ENCODE measurements around the gene ZNF23.

Gene ZNF23

DNA sequence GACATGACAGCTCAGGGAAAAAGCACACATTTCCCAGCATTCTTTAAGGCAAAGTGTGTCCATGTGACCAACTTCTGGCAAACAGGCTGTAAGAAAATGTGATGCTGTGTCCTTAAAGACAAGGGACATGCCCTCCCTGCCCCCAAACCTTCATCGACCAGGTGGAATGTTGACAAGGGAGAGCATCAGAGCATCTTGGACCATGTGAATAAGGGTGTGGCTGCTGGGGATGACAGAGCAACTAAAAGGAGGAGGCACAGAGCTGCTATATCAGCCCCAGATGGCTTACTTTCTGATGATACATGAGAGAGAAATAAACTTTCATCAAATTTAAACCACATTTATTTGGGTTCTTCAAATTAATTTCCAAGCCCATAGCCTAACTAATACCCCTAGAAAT, 2.2 kb upstream of the ZNF23 start:
- no peak for DNase-seq

DNA sequence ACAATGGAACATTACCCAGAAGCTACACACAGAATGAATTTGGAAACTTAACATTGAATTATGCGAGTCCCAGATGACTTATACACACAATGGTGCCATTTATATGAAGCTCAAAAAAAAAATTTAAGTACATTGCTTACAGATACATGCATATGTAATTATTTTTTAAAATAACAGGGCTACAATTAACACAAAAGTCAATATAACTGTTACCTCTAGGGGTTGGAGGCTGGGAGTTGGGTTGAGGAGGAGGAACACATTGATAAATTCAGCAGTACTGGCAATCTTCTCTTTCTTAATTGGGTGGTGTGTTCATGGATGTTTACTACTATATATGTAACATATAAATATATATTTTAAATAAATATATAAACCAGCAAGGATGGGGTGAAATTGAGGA, 1.1 kb downstream of the ZNF23 start:
- DNase-seq: no peak

DNA sequence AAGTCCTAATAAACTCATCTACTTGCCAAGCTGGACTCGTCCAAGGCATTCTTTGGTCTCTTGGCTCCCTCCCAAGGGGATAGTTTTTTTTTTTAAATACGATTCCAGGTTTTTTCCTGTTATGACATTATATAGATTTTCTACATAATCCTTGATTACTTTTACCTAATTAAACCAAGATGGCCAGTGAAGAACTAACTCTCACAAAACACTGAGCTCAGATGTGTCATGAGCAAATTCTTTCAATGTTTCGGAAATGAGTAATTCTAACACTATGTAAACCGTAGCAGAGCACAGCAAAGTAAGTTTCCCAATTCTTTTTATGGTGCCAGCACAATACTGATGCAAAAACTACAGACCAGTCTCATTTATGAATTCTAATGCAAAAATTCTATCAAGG, 1.8 kb downstream of the ZNF23 start:
- DNase-seq: peak; percentile 93

DNA sequence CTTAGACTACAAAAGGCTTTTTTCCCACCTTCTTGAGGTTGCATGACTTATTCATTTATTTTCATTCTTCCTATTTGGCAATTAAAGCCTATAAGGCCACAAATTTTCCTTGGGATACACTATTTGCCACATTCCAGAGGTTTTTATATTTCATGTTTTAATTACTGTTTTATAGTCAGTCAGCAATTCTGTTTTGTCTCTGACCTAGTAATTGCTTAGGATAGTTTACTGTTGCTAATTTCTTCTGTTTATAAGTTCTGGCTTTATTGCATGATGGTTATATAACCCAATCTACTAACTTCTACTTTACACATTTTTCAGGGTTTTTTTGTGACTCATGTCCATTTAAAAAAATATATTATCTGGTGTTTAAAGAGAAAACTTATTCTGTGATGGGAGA, 2.5 kb downstream of the ZNF23 start:
- DNase-seq: no peak

DNA sequence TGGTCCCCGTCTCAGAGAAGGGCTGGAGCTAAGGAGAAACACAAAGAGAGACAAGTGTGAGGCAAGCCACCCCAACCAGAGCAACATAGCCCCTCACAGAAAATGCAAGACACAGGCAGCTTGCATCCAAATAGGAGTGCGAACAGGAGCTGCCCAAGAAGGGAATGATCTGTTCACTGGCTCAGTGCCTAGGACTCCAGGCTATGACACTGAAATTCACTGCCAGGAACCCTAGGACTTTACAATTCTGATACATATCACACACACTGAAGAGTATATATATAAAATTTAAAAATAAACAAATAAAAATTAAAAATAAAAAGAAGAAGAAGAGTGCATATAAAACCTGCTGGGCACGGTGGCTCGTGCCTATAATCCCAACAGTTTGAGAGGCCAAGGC, 5.2 kb downstream of the ZNF23 start:
- no peak for DNase-seq

DNA sequence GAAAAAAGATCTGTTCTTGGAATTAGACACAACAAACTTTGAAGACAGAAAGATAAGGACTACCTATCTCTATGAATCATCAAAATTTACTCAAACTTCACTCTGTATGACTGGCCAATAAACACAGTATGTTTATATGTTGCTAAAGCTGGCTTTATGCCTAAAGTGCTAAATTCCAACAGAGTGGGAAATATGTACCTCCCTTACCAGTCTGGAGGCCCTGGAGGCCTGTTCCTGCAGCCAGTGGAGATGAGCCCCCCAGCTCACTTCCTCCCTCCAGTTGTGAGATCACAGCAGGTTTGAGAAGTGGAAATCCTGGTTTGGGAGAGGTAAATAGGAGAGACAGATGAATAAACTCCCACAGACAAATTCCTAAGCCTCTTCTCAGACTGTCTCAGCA, 9.0 kb downstream of the ZNF23 start:
- no peak for DNase-seq

DNA sequence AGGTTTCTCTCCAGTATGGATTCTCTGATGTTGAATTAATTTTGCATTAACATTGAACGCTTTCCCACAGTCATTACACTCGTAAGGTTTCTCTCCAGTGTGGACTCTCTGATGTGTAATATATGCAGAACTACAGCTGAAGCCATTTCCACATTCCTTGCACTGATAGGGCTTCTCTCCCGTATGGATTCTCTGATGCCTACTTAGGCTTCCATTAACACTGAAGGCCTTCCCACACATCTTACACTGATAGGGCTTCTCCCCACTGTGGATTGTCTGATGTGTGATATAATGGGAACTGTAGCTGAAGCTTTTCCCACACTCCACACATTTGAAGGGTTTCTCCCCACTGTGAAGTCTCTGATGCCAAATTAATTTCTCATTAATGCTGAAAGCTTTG, 13.0 kb downstream of the ZNF23 start:
- DNase-seq: no peak

DNA sequence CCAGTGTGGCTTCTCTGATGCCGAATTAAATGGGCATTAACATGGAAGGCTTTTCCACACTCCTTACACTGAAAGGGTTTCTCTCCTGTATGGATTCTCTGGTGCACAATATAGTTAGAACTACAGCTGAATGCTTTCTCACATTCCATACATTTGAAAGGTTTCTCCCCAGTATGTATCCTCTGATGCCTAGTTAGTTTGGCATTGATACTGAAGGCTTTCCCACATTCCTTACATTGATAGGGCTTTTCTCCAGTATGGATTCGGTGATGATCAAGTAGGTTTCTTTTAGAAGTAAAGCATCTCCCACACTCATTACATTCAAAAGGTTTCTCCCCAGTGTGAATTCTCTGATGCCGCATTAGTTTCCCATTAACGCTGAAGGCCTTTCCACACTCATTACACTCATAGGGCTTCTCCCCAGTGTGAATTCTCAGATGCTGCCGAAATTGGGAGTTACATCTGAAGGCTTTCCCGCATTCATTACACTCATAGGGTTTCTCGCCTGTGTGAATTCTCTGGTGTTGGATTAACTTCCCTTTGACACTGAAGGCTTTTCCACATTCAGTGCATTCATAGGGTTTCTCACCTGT, 13.7 kb downstream of the ZNF23 start:
- DNase-seq: no peak

DNA sequence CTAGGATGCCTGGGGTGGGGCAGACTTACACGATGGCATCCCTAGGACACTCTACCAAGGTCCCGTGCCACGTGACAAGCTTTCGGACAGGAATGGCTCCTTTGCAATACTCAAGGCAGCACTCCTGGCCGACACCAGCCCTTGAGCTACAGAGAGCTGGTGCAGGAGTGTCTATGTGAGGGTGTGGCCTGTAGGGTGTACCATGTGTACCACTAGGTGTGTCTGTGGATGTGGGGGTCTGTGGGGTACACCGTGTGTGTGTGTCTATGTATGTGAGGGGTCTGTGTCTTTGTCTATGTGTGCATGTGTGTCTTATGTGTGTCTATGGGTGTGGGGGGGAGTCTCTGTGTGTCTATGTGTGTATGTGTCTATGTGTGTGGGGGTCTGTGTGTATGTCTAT, 18.3 kb downstream of the ZNF23 start:
- DNase-seq: no peak

DNA sequence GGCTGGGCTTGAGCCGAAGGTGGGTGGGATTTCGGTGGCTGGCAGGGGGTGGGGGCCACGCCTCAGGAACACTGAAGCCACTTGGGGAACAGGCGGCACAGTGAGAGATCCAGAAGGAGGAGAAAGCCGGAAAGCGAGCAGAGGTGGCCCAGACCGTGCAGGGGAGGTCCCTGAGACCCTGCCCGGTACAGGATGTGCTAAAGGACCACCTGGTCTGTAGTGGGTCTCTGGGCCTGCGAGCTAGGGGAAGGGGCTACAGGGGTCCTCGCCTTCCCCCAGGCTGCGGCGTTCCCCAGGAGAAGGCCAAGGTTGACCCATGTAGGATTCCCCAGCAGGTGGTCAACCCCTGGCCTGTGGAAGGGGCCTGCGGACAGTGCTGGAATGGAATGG, 20.0 kb downstream of the ZNF23 start, which contains the start of gene TLE7:
Gene TLE7, minus strand, starts transcription at position 4 of the 390 bp plus-strand sequence. CDS start 8,730 bp downstream, outside the sequence.
- DNase-seq: no peak

DNA sequence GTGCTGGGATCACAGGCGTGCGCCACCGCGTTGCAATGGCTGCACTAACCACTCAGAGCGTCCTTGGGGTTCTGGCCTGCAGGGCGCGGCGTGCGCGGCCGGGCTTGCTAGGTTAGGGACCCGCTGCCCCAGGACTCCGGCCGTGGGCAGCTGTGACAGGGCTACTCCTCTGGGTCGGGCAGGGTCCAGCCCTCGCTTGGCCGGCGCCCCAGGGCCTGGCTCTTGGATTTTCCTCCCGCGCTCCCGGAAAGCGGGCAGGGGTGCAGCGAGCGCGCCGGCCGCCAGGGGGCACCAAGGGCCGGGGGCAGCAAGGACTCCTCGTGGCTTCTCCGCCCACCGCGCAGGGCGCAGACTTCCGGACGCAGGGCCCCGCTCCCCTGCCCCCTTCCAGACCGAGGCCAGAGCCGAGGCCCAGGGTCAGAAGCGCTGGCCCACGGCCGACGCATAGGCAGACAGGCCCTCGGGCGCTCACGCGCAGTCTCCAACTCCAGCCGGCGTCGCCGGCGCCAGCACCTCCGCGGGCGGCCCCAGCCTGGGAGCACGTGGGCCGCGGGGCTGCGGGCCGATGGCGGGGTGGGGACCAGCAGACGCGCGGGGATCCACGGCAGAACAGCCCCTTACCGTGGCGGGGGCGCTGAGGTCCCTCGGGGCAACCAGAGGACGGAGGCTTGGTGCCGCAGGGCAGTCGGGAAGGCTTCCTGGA, 20.5 kb downstream of the ZNF23 start:
- no peak for DNase-seq

DNA sequence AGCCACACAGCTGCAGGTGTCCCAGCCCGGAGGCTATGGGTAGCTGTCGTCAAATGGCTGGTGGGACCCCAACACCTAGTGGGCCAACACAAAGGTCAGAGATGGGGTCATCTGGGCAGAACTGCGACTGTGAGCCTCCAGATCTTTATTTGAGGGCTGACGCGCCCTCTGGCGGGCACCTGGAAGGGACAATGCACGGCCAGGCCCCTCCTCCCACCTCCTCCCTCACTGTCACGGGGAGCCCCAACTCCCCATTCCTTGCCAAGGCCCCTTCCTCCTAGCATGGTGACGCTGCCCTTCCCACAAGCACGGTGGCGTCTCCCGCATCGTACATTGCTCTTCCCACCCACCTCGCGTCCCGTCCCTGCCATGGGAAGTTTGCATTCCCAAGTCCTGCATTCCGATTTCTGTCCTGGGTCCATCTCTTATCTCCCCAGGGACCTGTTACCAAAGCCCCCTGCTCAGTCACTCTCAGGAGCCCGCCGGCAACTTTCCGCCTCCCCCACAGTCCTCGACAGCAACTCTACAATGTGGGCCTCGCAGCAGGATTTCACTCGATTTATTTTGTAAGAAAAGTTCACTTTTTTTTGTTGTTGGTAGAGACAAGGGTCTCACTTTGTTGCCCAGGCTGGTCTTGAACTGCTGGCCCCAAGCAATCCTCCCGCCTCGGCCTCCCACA, 21.2 kb downstream of the ZNF23 start:
- DNase-seq: no peak

DNA sequence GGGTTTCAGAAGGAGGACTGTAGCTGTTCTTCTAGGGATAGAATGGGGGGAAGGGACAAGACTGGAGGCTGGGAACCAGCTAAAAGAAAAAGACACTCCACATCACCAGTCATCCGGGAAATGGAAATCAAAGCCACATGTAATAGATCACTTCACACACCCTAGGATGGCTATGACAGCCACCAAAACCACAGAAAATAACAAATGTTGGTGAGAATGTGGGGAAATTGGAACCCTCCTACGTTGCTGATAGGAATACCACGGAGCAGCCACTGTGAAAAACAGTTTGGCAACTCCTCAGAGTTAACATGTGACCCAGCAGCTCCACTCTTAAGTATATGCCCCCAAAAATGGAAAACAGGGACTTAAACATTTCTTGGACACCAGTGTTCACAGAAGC, 22.5 kb downstream of the ZNF23 start:
- peak; percentile 32 for DNase-seq

DNA sequence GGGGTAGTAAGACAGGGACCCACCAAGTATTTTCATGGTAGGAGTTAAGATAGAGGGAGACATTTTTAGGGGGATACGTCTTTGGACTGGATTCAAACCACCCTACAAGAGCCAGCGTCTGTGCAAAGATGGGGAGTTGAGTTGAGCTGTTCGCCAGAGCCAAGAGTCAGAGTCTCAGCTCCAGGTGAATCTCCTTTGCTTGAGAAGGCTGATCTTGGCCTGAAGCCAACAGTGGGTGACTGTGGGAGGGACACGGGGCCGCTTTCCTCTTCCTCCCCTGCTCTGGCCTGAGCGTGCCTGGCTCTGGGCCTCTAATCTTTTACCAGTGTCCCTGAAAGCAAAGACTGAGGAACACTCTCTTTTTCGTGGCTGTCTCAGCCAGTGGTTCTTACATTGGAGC, 25.6 kb downstream of the ZNF23 start:
- DNase-seq: no peak

DNA sequence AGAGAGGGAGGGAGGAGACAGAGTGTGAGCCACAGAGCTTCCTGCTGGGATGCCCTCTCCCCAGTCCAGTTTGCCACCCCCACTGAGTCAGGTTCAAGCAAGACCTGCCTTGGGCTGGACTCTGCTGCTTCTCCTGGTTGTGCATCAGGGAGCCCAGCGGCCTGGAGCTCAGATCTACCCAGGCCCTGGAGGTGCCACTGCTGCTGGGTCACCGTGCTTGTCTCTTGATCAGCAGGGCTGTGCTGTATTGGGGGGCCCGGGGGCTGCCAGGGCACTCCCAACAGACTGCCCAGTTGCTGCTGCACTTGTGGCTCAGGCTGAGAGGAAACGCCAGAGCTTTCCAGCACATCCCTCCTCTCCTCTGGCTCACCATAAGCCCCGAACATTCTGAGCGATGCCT, 29.1 kb downstream of the ZNF23 start:
- DNase-seq: no peak

DNA sequence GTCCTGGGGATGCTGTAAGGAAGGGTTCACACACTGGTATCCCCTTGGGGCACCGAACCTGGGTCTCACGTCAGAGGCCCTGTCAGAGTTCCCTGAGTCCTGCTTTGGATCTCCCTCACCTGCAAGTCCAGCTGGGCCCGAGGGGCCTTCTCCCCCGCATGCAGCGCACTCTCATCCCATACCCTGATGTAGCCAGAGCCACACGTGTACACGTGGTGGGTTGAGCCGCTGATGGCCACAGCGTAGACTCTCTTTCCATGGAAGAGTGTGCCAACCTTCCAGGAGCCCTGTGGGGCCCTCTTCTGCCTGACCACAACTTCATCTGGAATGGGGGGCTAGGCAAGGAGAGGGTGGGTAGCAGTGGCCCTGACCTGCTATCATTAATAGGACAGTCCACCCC, 30.1 kb downstream of the ZNF23 start:
- DNase-seq: no peak

DNA sequence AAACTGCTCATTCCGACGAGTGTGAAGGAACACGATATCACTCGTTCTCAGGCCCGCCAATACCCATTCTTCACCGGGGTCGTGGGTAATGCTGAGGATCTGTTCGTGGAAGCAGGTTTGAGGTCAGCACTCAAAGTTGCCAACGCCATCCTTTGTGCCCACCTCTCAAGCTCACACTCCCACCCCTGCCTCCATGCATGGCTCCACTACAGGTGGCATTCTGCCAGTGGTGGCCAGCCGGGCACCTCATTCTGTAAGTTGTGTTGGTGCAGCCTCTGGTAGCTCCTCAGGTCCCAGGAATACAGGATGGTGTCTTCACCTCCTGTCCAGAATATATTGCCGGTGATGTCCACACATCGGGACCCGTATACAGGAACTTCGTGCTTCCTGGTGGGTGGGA, 30.9 kb downstream of the ZNF23 start:
- DNase-seq: no peak

DNA sequence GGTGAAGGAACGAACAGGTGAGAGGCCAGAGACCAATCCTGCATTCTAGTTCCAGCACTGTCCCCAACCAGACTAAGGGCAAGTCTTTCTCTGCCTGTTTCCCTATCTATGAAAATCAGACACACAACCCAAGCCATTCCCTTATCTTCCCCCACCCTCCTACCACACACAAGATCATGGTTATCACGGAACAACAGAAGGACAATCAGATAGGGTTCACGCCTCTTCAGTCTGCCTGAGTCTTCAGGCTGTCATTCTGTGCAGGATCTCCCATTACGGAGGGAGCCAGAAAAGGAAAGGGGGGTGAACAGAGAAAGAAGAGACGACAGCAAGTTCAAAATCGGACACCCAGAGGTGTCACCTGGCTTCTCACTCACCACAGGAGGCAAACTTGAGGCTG, 31.3 kb downstream of the ZNF23 start:
- no peak for DNase-seq

DNA sequence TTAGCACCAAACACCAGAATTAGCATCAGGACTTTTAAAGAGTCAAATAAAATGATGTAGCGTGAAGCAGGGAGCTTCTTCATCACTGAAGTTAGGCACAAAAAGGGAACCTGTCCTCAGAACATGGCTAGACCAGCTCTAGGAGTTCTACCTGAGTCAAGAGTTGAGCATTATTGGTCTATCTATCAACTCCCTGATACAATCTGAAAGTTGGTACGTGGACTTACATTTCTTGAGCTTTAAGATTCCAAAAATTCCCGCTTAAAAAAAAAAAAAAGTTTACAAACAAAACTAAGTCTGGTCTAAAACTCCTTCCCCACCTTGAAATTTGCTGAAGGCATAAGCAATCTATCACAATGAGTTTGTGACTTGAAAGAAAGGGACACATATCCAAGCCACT, 32.5 kb downstream of the ZNF23 start:
- no peak for DNase-seq

DNA sequence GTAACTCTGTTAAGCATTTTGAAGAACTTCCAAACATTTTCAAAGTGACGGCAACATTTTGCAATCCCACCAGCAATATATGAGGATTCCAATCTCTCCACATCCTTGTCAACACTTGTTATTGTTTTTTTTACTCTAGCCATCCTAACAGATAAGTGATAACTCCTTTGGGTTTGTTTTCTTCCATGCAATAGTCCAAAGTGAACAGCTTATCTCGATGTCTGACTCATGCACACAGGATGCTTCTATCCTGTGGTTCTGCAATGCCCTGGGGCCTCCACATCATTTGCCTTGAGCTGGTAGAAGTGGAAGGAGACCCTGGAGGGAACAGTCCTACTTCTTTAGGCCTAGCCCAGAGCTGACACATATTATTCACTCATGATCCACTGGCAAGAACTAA, 33.2 kb downstream of the ZNF23 start:
- no peak for DNase-seq

DNA sequence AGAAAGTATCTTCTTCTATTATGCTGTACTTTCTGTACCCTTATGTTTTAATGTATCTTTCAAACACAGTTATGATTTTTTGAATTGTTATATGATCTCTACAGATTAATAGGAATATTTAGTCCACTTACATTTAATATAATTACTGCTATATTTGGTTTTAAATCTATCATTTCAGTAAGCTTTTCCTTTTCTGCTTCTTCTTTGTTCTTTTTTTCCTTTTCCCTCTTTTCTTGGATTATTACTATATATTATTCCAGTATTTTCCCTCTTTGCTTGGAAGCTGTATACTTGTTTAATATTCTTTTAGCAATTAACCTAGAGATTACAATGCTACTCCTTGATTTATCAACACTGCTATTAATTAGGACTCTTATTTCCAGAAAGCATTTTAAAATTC, 33.7 kb downstream of the ZNF23 start:
- no peak for DNase-seq

DNA sequence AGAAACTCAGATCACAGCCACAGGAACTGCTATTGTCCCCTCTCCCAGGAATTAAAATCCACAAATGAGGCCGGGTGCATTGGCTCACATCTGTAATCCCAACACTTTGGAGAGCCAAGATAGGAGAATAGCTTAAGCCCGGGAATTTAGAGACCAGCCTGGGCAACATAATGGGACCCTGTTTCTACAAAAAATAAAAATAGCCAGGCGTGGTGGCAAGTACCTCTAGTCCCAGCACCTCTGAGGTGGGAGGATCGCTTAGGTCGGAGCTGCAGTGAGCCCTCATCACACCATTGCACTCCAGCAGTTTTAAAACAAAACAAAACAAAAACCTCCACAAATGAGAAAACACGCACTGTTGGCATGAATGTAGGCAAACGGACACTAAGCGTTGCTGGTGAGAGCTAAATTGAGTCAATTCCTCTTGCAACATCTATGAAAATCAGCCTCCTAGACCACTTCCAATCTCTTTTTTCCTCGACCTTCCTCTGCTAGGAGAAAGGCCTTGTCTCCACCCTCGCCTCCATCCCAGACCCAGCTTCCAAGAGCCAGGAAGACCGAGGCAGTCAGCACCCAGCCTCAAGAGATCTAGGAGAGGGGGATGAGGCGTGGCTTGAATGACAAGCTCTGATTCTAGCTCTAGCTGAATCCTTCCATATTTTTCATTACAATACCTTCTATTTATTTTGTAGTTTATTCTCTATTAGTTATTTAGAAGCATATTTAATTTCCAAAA, 35.0 kb downstream of the ZNF23 start:
- no peak for DNase-seq

DNA sequence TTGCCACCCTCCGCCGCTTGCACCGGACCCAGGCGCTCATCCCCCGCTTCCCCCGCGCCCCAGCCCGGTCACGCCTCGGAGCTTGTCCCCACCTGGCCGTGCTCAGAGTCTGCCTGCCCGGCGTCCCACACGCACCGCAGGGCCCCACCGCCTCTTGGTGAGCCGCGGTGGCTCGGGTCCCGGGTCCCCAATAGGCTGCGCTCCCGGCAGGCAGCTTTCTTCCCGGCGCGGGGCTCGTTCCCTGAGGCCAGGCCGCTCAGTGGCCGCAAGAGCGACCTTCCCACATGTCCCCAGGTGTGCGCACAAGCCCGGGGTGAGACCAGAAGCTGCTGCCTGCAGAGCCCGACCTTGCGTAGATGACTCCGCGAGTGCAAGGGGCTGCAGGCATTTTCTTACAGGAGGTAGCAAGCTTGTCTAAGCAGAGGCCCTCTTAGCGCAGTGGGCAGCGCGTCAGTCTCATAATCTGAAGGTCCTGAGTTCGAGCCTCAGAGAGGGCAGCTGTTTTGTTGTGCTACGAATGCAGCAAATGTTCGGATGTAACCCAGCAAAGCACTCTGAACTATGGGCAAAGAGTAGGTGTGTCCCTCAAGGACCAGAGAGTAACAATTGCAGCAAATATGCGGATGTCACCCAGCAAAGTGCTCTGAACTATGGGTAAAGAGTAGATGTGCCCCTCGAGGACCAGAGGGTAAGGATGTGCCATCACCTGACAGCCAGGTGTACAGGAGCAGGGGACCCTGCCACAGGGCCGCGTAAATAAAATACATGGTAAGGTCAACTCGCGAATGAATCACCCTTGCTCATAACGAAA, 35.8 kb downstream of the ZNF23 start:
- DNase-seq: peak; percentile 84
